Prostate gland (tissue), 2 donors: ENCODE results near the gene AAMP.

ENCODE experiments used
- POLR2A ChIP-seq: fragments of 450-650 bp; IDR thresholded peaks from one replicate; pipeline ENCODE4 v1.6.1; 2016; ENCODE audit warnings: antibody characterized with exemption, mild to moderate bottlenecking
- TF ChIP-seq, protein P1 (sequence below), 4 experiments: fragments of 200-600 bp in 2 of 4; fragments of 450-650 bp in 2 of 4; sonication (generic) in 2 of 4; IDR thresholded peaks; 1 replicate in 3 of 4; 2 replicates in 1 of 4; pipeline ENCODE4 v1.5.1; 2016 to 2019; ENCODE audit warnings: antibody characterized with exemption in 4 of 4, mild to moderate bottlenecking in 2 of 4, moderate library complexity in 2 of 4

DNA sequence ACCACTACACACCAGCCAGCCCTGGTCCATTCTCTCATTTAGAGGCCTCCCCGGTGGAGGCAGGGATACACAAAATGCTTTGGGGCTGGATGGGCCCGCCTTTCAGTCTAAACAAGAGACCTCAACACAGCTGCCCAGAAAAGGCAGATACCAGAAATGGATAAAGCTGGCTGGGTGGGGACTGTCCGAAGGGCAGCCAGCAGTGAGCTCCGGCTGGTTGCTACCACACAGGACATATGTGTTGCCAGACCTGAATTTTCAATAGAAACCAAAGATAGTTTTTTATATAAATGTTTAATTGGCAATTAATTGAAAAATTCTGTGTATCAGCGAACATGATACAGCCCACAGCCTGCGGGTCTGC, 7.7 kb downstream of the AAMP start:
- TF ChIP-seq, protein P1, sequence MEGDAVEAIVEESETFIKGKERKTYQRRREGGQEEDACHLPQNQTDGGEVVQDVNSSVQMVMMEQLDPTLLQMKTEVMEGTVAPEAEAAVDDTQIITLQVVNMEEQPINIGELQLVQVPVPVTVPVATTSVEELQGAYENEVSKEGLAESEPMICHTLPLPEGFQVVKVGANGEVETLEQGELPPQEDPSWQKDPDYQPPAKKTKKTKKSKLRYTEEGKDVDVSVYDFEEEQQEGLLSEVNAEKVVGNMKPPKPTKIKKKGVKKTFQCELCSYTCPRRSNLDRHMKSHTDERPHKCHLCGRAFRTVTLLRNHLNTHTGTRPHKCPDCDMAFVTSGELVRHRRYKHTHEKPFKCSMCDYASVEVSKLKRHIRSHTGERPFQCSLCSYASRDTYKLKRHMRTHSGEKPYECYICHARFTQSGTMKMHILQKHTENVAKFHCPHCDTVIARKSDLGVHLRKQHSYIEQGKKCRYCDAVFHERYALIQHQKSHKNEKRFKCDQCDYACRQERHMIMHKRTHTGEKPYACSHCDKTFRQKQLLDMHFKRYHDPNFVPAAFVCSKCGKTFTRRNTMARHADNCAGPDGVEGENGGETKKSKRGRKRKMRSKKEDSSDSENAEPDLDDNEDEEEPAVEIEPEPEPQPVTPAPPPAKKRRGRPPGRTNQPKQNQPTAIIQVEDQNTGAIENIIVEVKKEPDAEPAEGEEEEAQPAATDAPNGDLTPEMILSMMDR (IDR thresholded peaks at IDR 0.05): no peak
- no peak for TF ChIP-seq POLR2A
